ENCODE results near the gene UNC13C.

- TF ChIP-seq SMC3 (IDR thresholded peaks at IDR 0.05; ENCODE audit: borderline replicate concordance, low read length) (no peak), ATF3 (IDR thresholded peaks at IDR 0.05; ENCODE audit: borderline replicate concordance, extremely low read depth, low read depth, low read length) (no peak), CTCF (IDR thresholded peaks at IDR 0.05 in 2 of 3, conservative IDR thresholded peaks at IDR 0.05 in 1 of 3; ENCODE audit: control insufficient read depth in 2 of 3, extremely low read depth in 1 of 3, insufficient read depth in 1 of 3, low read depth in 3 of 3, low read length in 3 of 3) (no peak)
Measured at GRCh38 chr15:54608876-54609835, 630.9 kb downstream of the UNC13C start.

Data from GM12878 (cell line).